Mesenchymal stem cell (in vitro differentiated cells and primary cell): Measurements from ENCODE around the gene PKIB.

Experiments
- DNase-seq: peaks from one replicate; pipeline ENCODE4 v3.0.0-alpha.2; 2013
- H2AFZ ChIP-seq: one replicate; pipeline ENCODE4 v1.6.1; 2013; ENCODE audit warnings: low read depth, mild to moderate bottlenecking, control low read depth, inconsistent platforms, low read length, moderate library complexity
- H2AK5ac ChIP-seq: 2 replicates; pipeline ENCODE4 v1.6.1; 2013; ENCODE audit warnings: low read length, moderate library complexity, mild to moderate bottlenecking, inconsistent platforms; ENCODE audit not compliant: severe bottlenecking
- H2BK120ac ChIP-seq: one replicate; pipeline ENCODE4 v1.6.1; 2013; ENCODE audit warnings: low read depth, mild to moderate bottlenecking, inconsistent platforms, low read length, moderate library complexity
- H2BK12ac ChIP-seq, 2 experiments: one replicate each; pipeline ENCODE4 v1.6.1; 2013; ENCODE audit warnings: inconsistent platforms in 2 of 2, low read length in 2 of 2, mild to moderate bottlenecking in 2 of 2, moderate library complexity in 2 of 2, control low read depth in 1 of 2
- H2BK15ac ChIP-seq: one replicate; pipeline ENCODE4 v1.6.1; 2013; ENCODE audit warnings: mild to moderate bottlenecking, low read depth, inconsistent platforms; ENCODE audit not compliant: poor library complexity, severe bottlenecking
- H2BK5ac ChIP-seq: 2 replicates; pipeline ENCODE4 v1.6.1; 2013; ENCODE audit warnings: low read depth, mild to moderate bottlenecking, low read length, control low read depth, inconsistent platforms; ENCODE audit not compliant: poor library complexity, severe bottlenecking
- H3K14ac ChIP-seq, 2 experiments: one replicate each; pipeline ENCODE4 v1.6.1; 2013; ENCODE audit warnings: inconsistent platforms in 2 of 2, low read length in 2 of 2, control low read depth in 1 of 2, mild to moderate bottlenecking in 1 of 2, moderate library complexity in 1 of 2
- H3K18ac ChIP-seq, 2 experiments: one replicate each; pipeline ENCODE4 v1.6.1; 2013; ENCODE audit warnings: inconsistent platforms in 2 of 2, low read length in 2 of 2, control low read depth in 1 of 2, low read depth in 1 of 2, mild to moderate bottlenecking in 1 of 2
- H3K23ac ChIP-seq, 2 experiments: one replicate each; pipeline ENCODE4 v1.6.1; 2013; ENCODE audit warnings: inconsistent platforms in 2 of 2, low read length in 2 of 2, mild to moderate bottlenecking in 2 of 2, moderate library complexity in 2 of 2, control low read depth in 1 of 2
- H3K27ac ChIP-seq: 2 replicates; pipeline ENCODE4 v1.5.1; 2013; ENCODE audit warnings: mild to moderate bottlenecking, moderate library complexity, low read length, control low read depth, inconsistent platforms; ENCODE audit not compliant: poor library complexity, severe bottlenecking
- H3K27me3 ChIP-seq, 2 experiments: 2 replicates each; pipeline versions ENCODE4 v1.6.1 to v1.7.0; 2013; ENCODE audit warnings: low read length in 2 of 2, mild to moderate bottlenecking in 2 of 2, moderate library complexity in 2 of 2, control low read depth in 1 of 2, inconsistent platforms in 1 of 2; ENCODE audit not compliant: control insufficient read depth in 1 of 2, insufficient read depth in 1 of 2
- H3K36me3 ChIP-seq, 2 experiments: 2 replicates each; pipeline versions ENCODE4 v1.6.1 to v1.7.0; 2013; ENCODE audit warnings: low read length in 2 of 2, control low read depth in 1 of 2, inconsistent platforms in 1 of 2, low read depth in 1 of 2, mild to moderate bottlenecking in 1 of 2; ENCODE audit not compliant: insufficient read depth in 2 of 2, control insufficient read depth in 1 of 2
- H3K4ac ChIP-seq, 2 experiments: one replicate each; pipeline ENCODE4 v1.6.1; 2013; ENCODE audit warnings: inconsistent platforms in 2 of 2, low read length in 2 of 2, mild to moderate bottlenecking in 2 of 2, moderate library complexity in 2 of 2, control low read depth in 1 of 2, low read depth in 1 of 2
- H3K4me1 ChIP-seq: 2 replicates; pipeline ENCODE4 v1.6.1; 2013; ENCODE audit warnings: low read depth, low read length, control low read depth; ENCODE audit not compliant: control insufficient read depth, insufficient read depth
- H3K4me2 ChIP-seq: 2 replicates; pipeline ENCODE4 v1.6.1; 2013; ENCODE audit warnings: low read length, mild to moderate bottlenecking, inconsistent platforms; ENCODE audit not compliant: poor library complexity, severe bottlenecking
- H3K4me3 ChIP-seq, 2 experiments: 2 replicates each; pipeline versions ENCODE4 v1.5.1 to v1.7.0; 2013; ENCODE audit warnings: low read length in 2 of 2, mild to moderate bottlenecking in 2 of 2, control low read depth in 1 of 2, low read depth in 1 of 2; ENCODE audit not compliant: insufficient read depth in 1 of 2
- H3K79me1 ChIP-seq: replicated peaks from 2 replicates; pipeline ENCODE4 v1.6.1; 2013; ENCODE audit warnings: mild to moderate bottlenecking, control low read depth, low read length, inconsistent platforms; ENCODE audit not compliant: poor library complexity, severe bottlenecking
- H3K9ac ChIP-seq: 2 replicates; pipeline ENCODE4 v1.7.0; 2013; ENCODE audit warnings: mild to moderate bottlenecking, low read length, moderate library complexity
- H3K9me3 ChIP-seq: 2 replicates; pipeline ENCODE4 v1.7.0; 2013; ENCODE audit warnings: mild to moderate bottlenecking, low read length; ENCODE audit not compliant: control insufficient read depth
- H4K8ac ChIP-seq: one replicate; pipeline ENCODE4 v1.6.1; 2013; ENCODE audit warnings: inconsistent platforms, mild to moderate bottlenecking, low read length, moderate library complexity
- H4K91ac ChIP-seq: one replicate; pipeline ENCODE4 v1.6.1; 2013; ENCODE audit warnings: mild to moderate bottlenecking, low read length, inconsistent platforms
- WGBS: methylation state at CpG from one replicate; pipeline ENCODE4 v1.1.7; 2013; ENCODE audit warnings: mixed read lengths; 5-methylcytosine and 5-hydroxymethylcytosine counted together

The PKIB gene

DNA sequence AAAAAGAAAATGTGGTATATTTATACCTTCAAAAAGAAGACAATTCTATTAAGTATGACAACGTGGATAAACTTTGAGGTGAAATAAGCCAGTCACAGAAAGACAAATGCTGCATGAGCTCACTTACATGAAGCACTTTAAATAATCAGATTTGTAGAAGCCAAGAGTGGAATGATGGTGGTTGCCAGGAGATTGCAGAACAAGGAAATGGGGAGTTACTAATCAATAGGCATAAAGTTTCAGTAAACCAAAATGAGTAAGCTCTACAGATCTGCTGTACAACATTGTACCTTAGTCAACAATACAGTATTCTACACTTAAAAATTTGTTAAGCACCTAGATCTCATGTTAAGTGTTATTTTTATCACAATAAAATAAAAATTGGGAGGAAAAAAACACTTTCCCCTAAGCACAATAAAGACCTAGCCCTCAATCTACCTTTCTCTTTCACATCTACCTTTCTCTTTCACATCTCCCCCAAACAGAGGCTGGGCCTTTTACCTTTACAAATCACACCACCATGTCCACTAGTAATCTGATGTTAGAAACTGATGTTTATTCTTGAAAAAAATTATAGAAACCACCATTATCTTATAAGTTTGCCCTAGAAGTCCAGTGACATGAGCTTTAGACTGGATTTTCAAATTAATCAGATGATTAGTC is 73.9 kb downstream of the PKIB start:
- H4K91ac ChIP-seq, result no peak overlapping the region
- H3K23ac ChIP-seq, result no peak overlapping the region
- H2BK120ac ChIP-seq, result no peak overlapping the region
- H3K4me2 ChIP-seq, result no peak overlapping the region
- H4K8ac ChIP-seq, result no peak overlapping the region
- no peaks in the 10 kb centered on the region for H3K4me1 ChIP-seq
- no peak overlapping the region for H2BK15ac ChIP-seq
- no peak overlapping the region for H2BK12ac ChIP-seq
- peaks cover 12% of the 10 kb centered on the region for H3K79me1 ChIP-seq
- no peak overlapping the region for H2BK5ac ChIP-seq
- no peak for DNase-seq
- H2AFZ ChIP-seq, result no peak overlapping the region
- H3K9ac ChIP-seq, result no peak overlapping the region
- no peak overlapping the region for H2AK5ac ChIP-seq
- H3K4ac ChIP-seq, result no peak overlapping the region
- H3K27ac ChIP-seq, result no peak overlapping the region
- H3K14ac ChIP-seq, result no peak overlapping the region
- H3K36me3 ChIP-seq, result no peaks in the 10 kb centered on the region
- H3K18ac ChIP-seq, result no peak overlapping the region
- WGBS, result 75% methylated on average over 1 of the region's 1 CpG
- no peaks in the 10 kb centered on the region for H3K9me3 ChIP-seq
- no peak overlapping the region for H3K4me3 ChIP-seq
- no peaks in the 10 kb centered on the region for H3K27me3 ChIP-seq

DNA sequence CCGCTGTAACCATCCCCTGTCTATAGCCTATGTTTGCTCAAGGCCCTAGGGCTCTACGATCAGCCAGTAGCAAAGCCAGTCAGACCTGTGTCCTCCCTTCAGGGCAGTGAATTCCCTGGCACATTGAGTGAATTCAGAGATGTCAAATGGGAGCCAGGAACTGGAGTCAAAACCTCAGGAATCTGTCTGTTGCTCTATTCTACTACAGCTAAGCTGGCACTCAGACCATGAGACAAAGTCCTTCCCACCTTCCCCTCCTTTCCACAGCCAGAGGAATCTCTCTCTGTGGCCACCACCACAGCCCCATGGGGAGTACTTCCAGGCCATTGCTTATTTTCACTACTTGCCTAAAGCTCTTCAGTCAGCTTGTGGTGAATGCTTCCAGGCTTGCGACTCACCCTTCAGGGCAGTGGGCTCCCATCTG is 82.0 kb downstream of the PKIB start:
- Histone ChIP-seq H2BK15ac (no peak overlapping the region), H2AK5ac (peak overlapping the region; percentile 47), H4K8ac (no peak overlapping the region), H4K91ac (no peak overlapping the region), H3K14ac (no peak overlapping the region), H3K27me3 (no peaks in the 10 kb centered on the region), H3K36me3 (peaks cover 0 to 2% of the 10 kb centered on the region in 2 experiments), H3K23ac (peak overlapping the region in 1 of 2 experiments; percentile 64), H3K4me2 (no peak overlapping the region), H3K4me3 (no peak overlapping the region), H2BK120ac (no peak overlapping the region), H3K9ac (no peak overlapping the region), H2BK5ac (no peak overlapping the region), H3K4me1 (peaks cover 8% of the 10 kb centered on the region), H3K27ac (peak overlapping the region; percentile 79), H2AFZ (no peak overlapping the region), H3K9me3 (no peaks in the 10 kb centered on the region), H2BK12ac (peak overlapping the region in 1 of 2 experiments; percentile 29), H3K4ac (no peak overlapping the region), H3K79me1 (peaks cover 3% of the 10 kb centered on the region), H3K18ac (peak overlapping the region; percentile 25 to 50)
- WGBS, result 77% methylated on average over 3 of the region's 3 CpGs
- peak; percentile 78 for DNase-seq

DNA sequence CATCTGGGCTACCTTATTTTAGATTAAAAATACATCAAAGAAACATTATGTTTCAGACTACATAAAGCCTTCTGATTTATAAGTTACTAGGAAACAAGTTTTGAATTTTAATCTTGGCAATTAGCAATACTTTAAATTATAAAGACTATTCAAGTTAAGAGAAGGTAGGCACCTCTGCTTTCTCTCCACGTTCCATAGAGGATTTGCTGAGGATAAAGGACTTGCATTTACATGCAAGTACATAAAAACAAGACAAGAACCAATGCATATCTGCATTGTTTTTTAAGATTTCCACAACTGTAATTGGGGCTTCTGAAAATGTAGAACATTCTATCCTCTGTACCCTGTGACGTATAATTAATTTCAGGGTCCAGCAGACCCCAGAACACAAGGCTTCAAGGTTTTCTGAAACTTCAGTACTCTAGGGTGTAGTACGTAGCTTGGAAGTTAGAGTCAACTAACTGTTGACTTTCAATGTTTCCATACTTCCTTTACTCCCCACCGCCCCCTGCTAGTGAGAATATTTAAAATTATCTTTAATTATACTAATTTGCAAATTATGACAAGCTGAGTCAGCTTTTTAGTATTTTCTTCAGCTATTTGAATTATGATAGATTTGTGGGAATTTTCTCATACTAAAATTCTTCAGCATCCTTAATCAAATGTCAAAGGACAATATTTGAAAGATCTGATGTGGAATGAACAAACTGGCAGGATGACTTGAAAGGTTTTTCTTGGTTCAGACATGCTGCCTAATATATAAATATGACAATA is 82.8 kb downstream of the PKIB start:
- no peak overlapping the region for H2BK5ac ChIP-seq
- H3K9me3 ChIP-seq, result no peaks in the 10 kb centered on the region
- H4K8ac ChIP-seq, result no peak overlapping the region
- no peak overlapping the region for H2AFZ ChIP-seq
- H3K27me3 ChIP-seq, result no peaks in the 10 kb centered on the region
- no peak overlapping the region for H3K4me2 ChIP-seq
- H2AK5ac ChIP-seq, result no peak overlapping the region
- H3K9ac ChIP-seq, result no peak overlapping the region
- peaks cover 0 to 2% of the 10 kb centered on the region in 2 experiments for H3K36me3 ChIP-seq
- H3K4me3 ChIP-seq, result no peak overlapping the region
- no peak overlapping the region for H3K27ac ChIP-seq
- peaks cover 10% of the 10 kb centered on the region for H3K4me1 ChIP-seq
- H2BK120ac ChIP-seq, result no peak overlapping the region
- WGBS, result no CpG with 5 or more reads among the region's 4 CpGs
- H3K23ac ChIP-seq, result no peak overlapping the region
- no peak overlapping the region for H3K4ac ChIP-seq
- no peak overlapping the region for H4K91ac ChIP-seq
- DNase-seq, result no peak
- no peak overlapping the region for H3K14ac ChIP-seq
- H2BK12ac ChIP-seq, result no peak overlapping the region
- no peak overlapping the region for H3K18ac ChIP-seq
- H3K79me1 ChIP-seq, result peaks cover 6% of the 10 kb centered on the region
- H2BK15ac ChIP-seq, result no peak overlapping the region

DNA sequence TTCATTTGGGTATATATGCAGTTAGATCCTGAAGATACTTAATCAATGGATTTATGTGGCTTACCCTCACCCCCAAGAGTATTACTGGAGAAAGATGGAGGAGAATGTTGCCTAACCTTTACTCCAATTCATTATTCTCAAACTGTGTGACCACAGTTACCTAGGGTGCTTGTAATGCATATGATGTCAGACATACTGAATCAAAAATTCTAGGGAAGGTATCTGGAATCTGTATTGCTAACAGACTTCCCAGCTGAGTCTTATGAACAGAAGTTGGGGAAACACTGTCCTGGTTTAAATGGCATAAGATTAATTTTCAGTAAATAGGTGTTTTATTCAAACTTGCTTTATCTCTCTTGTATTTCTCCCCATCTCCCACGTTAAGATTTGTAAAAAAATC is 83.9 kb downstream of the PKIB start:
- Histone ChIP-seq H3K14ac (no peak overlapping the region), H3K36me3 (peaks cover 0 to 2% of the 10 kb centered on the region in 2 experiments), H2BK15ac (no peak overlapping the region), H3K79me1 (peaks cover 10% of the 10 kb centered on the region), H3K4me1 (peaks cover 13% of the 10 kb centered on the region), H3K9me3 (no peaks in the 10 kb centered on the region), H3K23ac (no peak overlapping the region), H3K18ac (no peak overlapping the region), H4K8ac (no peak overlapping the region), H4K91ac (no peak overlapping the region), H3K4me3 (no peak overlapping the region), H3K27me3 (no peaks in the 10 kb centered on the region), H2AFZ (no peak overlapping the region), H2AK5ac (peak overlapping the region; percentile 50), H2BK5ac (no peak overlapping the region), H3K4ac (no peak overlapping the region), H2BK12ac (no peak overlapping the region), H3K9ac (no peak overlapping the region), H3K4me2 (no peak overlapping the region), H3K27ac (no peak overlapping the region), H2BK120ac (no peak overlapping the region)
- WGBS, result no CpG with 5 or more reads among the region's 1 CpG
- DNase-seq, result no peak
